Sigmoid colon (tissue), 7 donors: ENCODE data around the gene HK2. TPM values are rescaled to one million over a fixed set of nuclear protein-coding genes. Genes with fewer than 3 reads are reported as not detected.

Source experiments
- DNase-seq: peaks from one replicate; pipeline ENCODE4 v3.0.0-alpha.2; 2019
- H3K27ac ChIP-seq, 4 donors: fragments of 200-600 bp; sonication (generic); one replicate each; pipeline ENCODE4 v1.5.1; 2016 to 2019; ENCODE audit warnings: mild to moderate bottlenecking in 1 of 4
- H3K27me3 ChIP-seq, 3 donors: fragments of 200-600 bp; sonication (generic); one replicate each; pipeline ENCODE4 v1.5.1; 2019; ENCODE audit warnings: mild to moderate bottlenecking in 1 of 3
- H3K36me3 ChIP-seq, 4 donors: fragments of 200-600 bp; sonication (generic); one replicate each; pipeline ENCODE4 v1.5.1; 2016 to 2019
- H3K4me1 ChIP-seq, 4 donors: fragments of 200-600 bp; sonication (generic); one replicate each; pipeline ENCODE4 v1.5.1; 2017 to 2019
- H3K4me3 ChIP-seq, 4 donors: fragments of 200-600 bp; sonication (generic); one replicate each; pipeline ENCODE4 v1.5.1; 2017 to 2019; ENCODE audit warnings: mild to moderate bottlenecking in 2 of 4, moderate library complexity in 1 of 4
- H3K9me3 ChIP-seq, 4 donors: fragments of 200-600 bp in 3 of 4; sonication (generic) in 3 of 4; one replicate each; pipeline versions ENCODE4 v1.5.1 to v1.6.1; 2013 to 2019
- EP300 ChIP-seq, 4 donors: sonication (generic); formaldehyde crosslinking; IDR thresholded peaks; one replicate each; pipeline ENCODE4 v1.6.1; 2017; ENCODE audit warnings: antibody characterized with exemption in 4 of 4
- POLR2A ChIP-seq, 2 donors: fragments of 450-650 bp; IDR thresholded peaks; one replicate each; pipeline ENCODE4 v1.6.1; 2016; ENCODE audit warnings: antibody characterized with exemption in 2 of 2, mild to moderate bottlenecking in 2 of 2, moderate library complexity in 2 of 2
- POLR2AphosphoS5 ChIP-seq, 4 donors: sonication (generic); formaldehyde crosslinking; IDR thresholded peaks; one replicate each; pipeline ENCODE4 v1.6.1; 2017; ENCODE audit warnings: antibody characterized with exemption in 4 of 4
- WGBS, 2 donors: extraction: QIAGEN DNeasy Blood & Tissue Kit; methylation state at CpG; one replicate each; pipeline ENCODE4 v1.1.7; 2013; 5-methylcytosine and 5-hydroxymethylcytosine counted together
- intact Hi-C: fragments of 100-400 bp; cut with DNase I; formaldehyde crosslinking; loops from one replicate; pipeline ENCODE4 v1.15.1; 2023
- polyA plus RNA-seq, 3 donors: library from polyadenylated mRNA; stranded (reverse); fragments of 200-250 nt; gene quantifications; one replicate each; pipeline ENCODE4 v1.2.3, GENCODE V29; 2013
- total RNA-seq, 4 donors: library from RNA; depleted of rRNA; stranded (reverse); fragments of >200 nt; gene quantifications; one replicate each; pipeline ENCODE4 v1.1.0, GENCODE V29; 2016
- TF ChIP-seq, protein P1 (sequence below), 4 experiments: fragments of 450-650 bp in 3 of 4; fragments of 200-600 bp in 1 of 4; IDR thresholded peaks; one replicate each; pipeline ENCODE4 v1.5.1; 2016 to 2019; ENCODE audit warnings: antibody characterized with exemption in 4 of 4, mild to moderate bottlenecking in 3 of 4, moderate library complexity in 2 of 4
- donor health status: healthy with polysubstance abuse.
- donor health status: Bipolar disorder and iron deficiency.
- donor health status: healthy.

The HK2 gene
- total and polyA plus RNA-seq, 7 donors, result 1.3 to 118 (median 1.9) TPM

DNA sequence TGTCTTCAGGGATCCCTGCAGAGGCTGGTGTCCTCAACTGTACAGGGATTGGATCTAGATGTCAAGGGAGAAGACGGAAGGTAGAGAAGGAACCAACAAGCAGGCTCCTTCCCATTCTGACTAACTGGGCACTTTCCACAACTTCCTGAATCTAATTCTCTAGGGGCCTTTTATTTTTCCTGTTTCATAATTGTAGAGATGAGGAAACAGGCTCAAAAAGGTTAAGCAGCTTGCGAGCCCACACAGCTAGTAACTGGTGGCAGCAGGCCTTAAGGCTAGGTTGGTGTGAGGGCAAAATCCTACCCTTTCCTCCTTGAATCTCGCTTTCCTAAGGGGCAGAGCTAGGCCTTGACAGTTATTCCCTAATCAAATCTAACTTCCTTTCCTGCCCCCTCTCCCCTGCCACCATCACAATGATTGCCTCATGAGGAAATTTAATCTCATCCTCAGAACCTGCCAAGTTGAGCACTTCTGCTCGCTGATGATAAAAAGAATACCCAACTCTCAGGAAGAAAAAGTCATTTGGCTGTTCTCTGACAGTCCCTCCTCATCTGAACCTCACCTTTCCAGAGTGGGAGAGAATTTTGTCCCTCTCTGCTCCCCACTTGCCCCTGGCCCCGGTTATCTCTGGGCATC, 88.8 kb downstream of the HK2 start:
- H3K4me1 ChIP-seq, result peaks cover 0 to 4% (median 4%) of the 10 kb centered on the region in 4 donors
- intact Hi-C loops, result loop anchor here (5.0 kb wide), 1 partner anchor 685 kb away; no protein-coding TSS in a partner anchor
- H3K9me3 ChIP-seq, result no peaks in the 10 kb centered on the region
- no peaks in the 10 kb centered on the region for H3K36me3 ChIP-seq
- WGBS, 2 donors, result 72 to 89% methylated on average over 5 of the region's 5 CpGs
- H3K27ac ChIP-seq, result no peak overlapping the region
- peaks cover 0 to 15% (median 0%) of the 10 kb centered on the region in 3 donors for H3K27me3 ChIP-seq
- DNase-seq, result no peak
- TF ChIP-seq, protein P1, sequence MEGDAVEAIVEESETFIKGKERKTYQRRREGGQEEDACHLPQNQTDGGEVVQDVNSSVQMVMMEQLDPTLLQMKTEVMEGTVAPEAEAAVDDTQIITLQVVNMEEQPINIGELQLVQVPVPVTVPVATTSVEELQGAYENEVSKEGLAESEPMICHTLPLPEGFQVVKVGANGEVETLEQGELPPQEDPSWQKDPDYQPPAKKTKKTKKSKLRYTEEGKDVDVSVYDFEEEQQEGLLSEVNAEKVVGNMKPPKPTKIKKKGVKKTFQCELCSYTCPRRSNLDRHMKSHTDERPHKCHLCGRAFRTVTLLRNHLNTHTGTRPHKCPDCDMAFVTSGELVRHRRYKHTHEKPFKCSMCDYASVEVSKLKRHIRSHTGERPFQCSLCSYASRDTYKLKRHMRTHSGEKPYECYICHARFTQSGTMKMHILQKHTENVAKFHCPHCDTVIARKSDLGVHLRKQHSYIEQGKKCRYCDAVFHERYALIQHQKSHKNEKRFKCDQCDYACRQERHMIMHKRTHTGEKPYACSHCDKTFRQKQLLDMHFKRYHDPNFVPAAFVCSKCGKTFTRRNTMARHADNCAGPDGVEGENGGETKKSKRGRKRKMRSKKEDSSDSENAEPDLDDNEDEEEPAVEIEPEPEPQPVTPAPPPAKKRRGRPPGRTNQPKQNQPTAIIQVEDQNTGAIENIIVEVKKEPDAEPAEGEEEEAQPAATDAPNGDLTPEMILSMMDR (IDR thresholded peaks at IDR 0.05), result no peak
- TF ChIP-seq POLR2AphosphoS5 (IDR thresholded peaks at IDR 0.05) (no peak), POLR2A (IDR thresholded peaks at IDR 0.05) (no peak), EP300 (IDR thresholded peaks at IDR 0.05) (no peak)
- no peak overlapping the region for H3K4me3 ChIP-seq

DNA sequence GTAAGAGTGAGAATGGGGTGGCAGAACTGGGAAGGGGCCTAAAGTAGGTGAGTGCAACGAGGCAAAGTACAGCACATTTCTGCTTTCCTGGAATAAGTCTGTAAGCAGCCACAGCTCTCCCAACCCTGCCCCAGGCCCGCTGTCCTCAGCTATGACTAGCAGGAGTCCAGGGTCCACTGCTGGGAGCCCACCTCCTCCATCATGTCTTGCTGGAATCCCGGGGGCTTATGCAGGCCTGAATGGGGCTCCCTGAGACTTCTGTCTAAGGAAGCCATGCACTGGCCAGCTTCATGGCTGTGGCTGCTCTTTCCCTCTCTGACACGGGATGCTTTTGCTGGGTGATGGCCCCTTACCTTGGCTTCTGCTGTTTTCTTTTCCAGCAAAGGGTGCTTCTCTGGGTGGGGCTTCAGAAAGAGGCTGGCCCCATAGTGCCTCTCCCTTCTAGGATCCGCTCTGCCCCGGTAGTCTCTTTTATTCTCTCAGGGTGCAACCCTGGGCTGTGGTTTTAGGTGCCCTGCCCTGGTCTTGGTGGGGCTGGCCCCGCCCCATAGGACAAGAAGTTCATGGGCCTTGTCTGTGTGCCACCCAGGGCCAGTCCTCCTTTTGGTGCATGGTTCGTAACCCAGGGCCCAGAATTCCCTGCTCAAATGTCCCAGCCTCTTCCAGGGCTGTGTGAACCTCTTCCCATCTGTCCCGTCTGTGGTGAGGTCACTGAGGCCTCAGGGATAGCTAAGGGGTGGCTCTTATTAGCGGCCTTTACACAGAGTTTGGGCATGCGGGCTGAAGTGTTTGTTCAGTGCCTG, 90.7 kb downstream of the HK2 start:
- Histone ChIP-seq H3K27me3 (peaks cover 0 to 9% (median 0%) of the 10 kb centered on the region in 3 donors), H3K4me3 (no peak overlapping the region), H3K9me3 (no peaks in the 10 kb centered on the region), H3K36me3 (no peaks in the 10 kb centered on the region), H3K4me1 (peaks cover 0 to 4% (median 4%) of the 10 kb centered on the region in 4 donors), H3K27ac (no peak overlapping the region)
- TF ChIP-seq EP300 (IDR thresholded peaks at IDR 0.05), result no peak
- TF ChIP-seq, protein P1 (IDR thresholded peaks at IDR 0.05), result no peak
- TF ChIP-seq POLR2A (IDR thresholded peaks at IDR 0.05), result no peak
- no peak for TF ChIP-seq POLR2AphosphoS5 (IDR thresholded peaks at IDR 0.05)
- intact Hi-C loops, result loop anchor here (5.0 kb wide), 1 partner anchor 683 kb away; no protein-coding TSS in a partner anchor
- DNase-seq, result no peak
- WGBS, 2 donors, result 82 to 84% methylated on average over 11 of the region's 11 CpGs

DNA sequence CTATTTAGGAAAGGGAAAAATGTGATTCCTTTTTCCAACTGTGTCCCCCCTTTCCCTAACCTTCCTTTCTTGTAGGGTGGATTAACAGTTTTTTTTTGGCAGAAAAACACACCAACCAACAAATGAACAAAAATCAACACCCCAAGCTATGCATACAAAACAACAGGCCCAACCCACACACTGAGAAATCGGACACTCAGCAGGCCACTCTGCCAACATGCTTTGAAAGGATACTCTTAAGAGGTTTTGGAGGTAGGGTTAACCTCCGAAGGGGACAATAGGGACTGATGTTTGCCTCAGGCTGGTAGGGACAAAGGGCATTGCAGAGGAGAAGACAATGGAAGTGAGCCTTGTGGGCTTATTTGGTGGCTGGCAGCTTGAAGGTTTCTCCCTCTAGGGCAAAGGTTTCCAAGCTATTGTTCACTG, 91.4 kb downstream of the HK2 start:
- H3K27ac ChIP-seq, result no peak overlapping the region
- DNase-seq, result no peak
- TF ChIP-seq, protein P1 (IDR thresholded peaks at IDR 0.05), result no peak
- TF ChIP-seq EP300 (IDR thresholded peaks at IDR 0.05) (no peak), POLR2A (IDR thresholded peaks at IDR 0.05) (no peak), POLR2AphosphoS5 (IDR thresholded peaks at IDR 0.05) (no peak)
- WGBS, 2 donors, result 72 to 80% methylated on average over 2 of the region's 2 CpGs
- intact Hi-C loops, result no loop called here
- no peaks in the 10 kb centered on the region for H3K4me1 ChIP-seq
- H3K4me3 ChIP-seq, result no peak overlapping the region
- peaks cover 0 to 2% (median 0%) of the 10 kb centered on the region in 3 donors for H3K27me3 ChIP-seq
- H3K9me3 ChIP-seq, result no peaks in the 10 kb centered on the region
- H3K36me3 ChIP-seq, result no peaks in the 10 kb centered on the region

DNA sequence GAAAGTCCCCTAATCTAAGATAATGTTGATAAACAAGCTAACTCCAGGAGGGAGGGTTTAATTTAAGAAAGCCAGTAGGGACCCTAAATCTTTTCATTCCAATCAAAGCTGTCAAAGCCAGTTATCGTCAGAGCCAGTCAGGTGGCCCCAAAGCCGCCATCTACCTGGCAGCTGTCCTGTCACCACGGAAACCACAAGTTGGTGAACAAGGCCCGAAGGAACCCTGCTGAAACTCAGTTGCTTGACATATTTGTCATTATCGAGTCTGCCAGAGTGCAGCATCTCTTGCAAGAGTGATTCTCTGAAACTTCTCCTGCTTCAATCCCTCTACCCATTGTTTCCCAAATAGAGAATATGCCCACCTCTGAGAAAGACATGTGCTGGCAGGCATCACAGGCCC, 93.7 kb downstream of the HK2 start:
- Histone ChIP-seq H3K4me1 (no peaks in the 10 kb centered on the region), H3K27ac (no peak overlapping the region), H3K9me3 (no peaks in the 10 kb centered on the region), H3K4me3 (no peak overlapping the region), H3K27me3 (no peaks in the 10 kb centered on the region), H3K36me3 (peaks cover 0 to 3% (median 0%) of the 10 kb centered on the region in 4 donors)
- intact Hi-C loops, result no loop called here
- WGBS, 2 donors, result 80 to 89% methylated on average over 5 of the region's 5 CpGs
- TF ChIP-seq EP300 (IDR thresholded peaks at IDR 0.05) (no peak), POLR2A (IDR thresholded peaks at IDR 0.05) (no peak), POLR2AphosphoS5 (IDR thresholded peaks at IDR 0.05) (no peak)
- TF ChIP-seq, protein P1 (IDR thresholded peaks at IDR 0.05), result no peak
- DNase-seq, result no peak
